ENCODE results near the gene AASDH. TPM values are rescaled to one million over a fixed set of nuclear protein-coding genes. Genes with fewer than 3 reads are reported as not detected.

Gene AASDH
- polyA plus RNA-seq, 1 of the 3 experiments (the other 2 are of a cell fraction) = 4.4 TPM

DNA sequence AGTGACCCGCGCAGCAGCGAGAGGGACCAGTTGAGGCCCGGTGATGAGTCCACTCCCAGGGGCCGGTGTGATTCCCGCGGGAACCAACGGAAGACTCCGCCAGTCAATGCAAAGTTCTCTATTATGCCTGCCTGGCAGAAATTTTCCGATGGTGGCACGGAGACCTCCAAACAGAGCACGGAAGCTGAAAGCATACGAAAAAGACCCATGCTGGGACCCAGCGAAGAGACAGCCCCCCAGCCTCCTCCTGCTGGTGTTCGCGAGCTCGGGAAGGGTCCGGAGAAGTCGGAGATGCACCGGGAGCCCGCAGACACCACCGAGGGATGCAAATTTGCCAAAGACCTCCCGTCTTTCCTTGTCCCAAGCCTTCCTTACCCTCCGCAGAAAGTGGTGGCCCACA lies 71.7 kb downstream of the AASDH start:
- DNase-seq = no peak
- POLR2A ChIA-PET = no interaction called here
- CTCF ChIA-PET = no interaction called here

DNA sequence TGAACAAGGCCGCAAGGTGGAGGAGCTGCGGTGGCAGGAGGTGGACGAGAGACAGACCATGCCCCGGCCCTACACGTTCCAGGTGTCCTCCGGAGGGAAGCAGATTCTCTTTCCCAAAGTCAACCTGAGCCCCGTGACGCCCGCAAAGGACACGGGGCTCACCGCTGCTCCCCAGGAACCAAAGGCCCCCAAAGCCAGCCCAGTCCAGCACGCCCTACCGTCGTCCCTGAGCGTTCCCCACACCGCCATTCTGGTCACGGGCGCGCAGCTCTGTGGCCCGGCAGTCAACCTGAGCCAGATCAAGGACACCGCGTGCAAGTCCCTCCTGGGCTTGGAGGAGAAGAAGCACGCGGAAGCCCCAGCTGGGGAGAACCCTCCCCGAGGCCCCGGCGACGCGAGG lies 72.2 kb downstream of the AASDH start:
- CTCF ChIA-PET = no interaction called here

More for the DNA sequence above, 71.7 kb downstream of the AASDH start:
- Histone ChIP-seq H3K9ac (no peak overlapping the region), H3K36me3 (replicated peaks in 1 of 2; ENCODE audit: control insufficient read depth in 1 of 2, insufficient read depth in 2 of 2, low read length in 1 of 2) (peaks cover 0 to 3% of the 10 kb centered on the region in 2 experiments), H3F3A (replicated peaks; ENCODE audit: insufficient read depth) (peaks cover 9% of the 10 kb centered on the region), H3K27me3 (ENCODE audit: insufficient read depth) (no peaks in the 10 kb centered on the region), H3K9me3 (no peaks in the 10 kb centered on the region), H4K20me1 (ENCODE audit: insufficient read depth) (no peaks in the 10 kb centered on the region), H3K79me2 (ENCODE audit: insufficient read depth) (no peaks in the 10 kb centered on the region), H2AFZ (ENCODE audit: low read depth) (no peak overlapping the region), H3K27ac (ENCODE audit: low read depth in 2 of 2, low read length in 1 of 2) (no peak overlapping the region), H3K4me2 (no peak overlapping the region), H3K4me3 (ENCODE audit: low read depth in 2 of 2, low read length in 1 of 2) (no peak overlapping the region), H3K4me1 (ENCODE audit: control insufficient read depth in 1 of 2, insufficient read depth in 2 of 2, low read depth in 1 of 2, low read length in 1 of 2) (peaks cover 0 to 14% of the 10 kb centered on the region in 2 experiments; a peak in 2 of 4 replicates), H3K9me2 (no peaks in the 10 kb centered on the region)
- 86% methylated on average over 19 of the region's 24 CpGs for WGBS (ENCODE audit: low lambda C conversion rate)
- TF ChIP-seq TAF1 (IDR thresholded peaks at IDR 0.05; ENCODE audit: borderline replicate concordance, low read depth, low read length) (no peak), RFX5 (IDR thresholded peaks at IDR 0.05; ENCODE audit: low read length) (no peak), RXRA (IDR thresholded peaks at IDR 0.05; ENCODE audit: borderline replicate concordance, low read depth) (no peak), NRF1 (IDR thresholded peaks at IDR 0.05; ENCODE audit: low read depth, low read length) (no peak), YY1 (IDR thresholded peaks at IDR 0.05; ENCODE audit: low read depth) (no peak), MEF2A (IDR thresholded peaks at IDR 0.05; ENCODE audit: borderline replicate concordance, low read depth) (no peak), TEAD4 (IDR thresholded peaks at IDR 0.05; ENCODE audit: borderline replicate concordance, insufficient read depth) (no peak), SIN3A (IDR thresholded peaks at IDR 0.05; ENCODE audit: borderline replicate concordance, low read depth, low read length) (no peak), GATA2 (CRISPR knock-in tag; IDR thresholded peaks at IDR 0.05) (no peak), FOXJ3 (CRISPR knock-in tag; IDR thresholded peaks at IDR 0.05) (no peak)
- TF ChIP-seq, protein P1, sequence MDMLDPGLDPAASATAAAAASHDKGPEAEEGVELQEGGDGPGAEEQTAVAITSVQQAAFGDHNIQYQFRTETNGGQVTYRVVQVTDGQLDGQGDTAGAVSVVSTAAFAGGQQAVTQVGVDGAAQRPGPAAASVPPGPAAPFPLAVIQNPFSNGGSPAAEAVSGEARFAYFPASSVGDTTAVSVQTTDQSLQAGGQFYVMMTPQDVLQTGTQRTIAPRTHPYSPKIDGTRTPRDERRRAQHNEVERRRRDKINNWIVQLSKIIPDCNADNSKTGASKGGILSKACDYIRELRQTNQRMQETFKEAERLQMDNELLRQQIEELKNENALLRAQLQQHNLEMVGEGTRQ (IDR thresholded peaks at IDR 0.05; ENCODE audit: borderline replicate concordance, low read depth, low read length) = no peak
- TF ChIP-seq, protein P2, sequence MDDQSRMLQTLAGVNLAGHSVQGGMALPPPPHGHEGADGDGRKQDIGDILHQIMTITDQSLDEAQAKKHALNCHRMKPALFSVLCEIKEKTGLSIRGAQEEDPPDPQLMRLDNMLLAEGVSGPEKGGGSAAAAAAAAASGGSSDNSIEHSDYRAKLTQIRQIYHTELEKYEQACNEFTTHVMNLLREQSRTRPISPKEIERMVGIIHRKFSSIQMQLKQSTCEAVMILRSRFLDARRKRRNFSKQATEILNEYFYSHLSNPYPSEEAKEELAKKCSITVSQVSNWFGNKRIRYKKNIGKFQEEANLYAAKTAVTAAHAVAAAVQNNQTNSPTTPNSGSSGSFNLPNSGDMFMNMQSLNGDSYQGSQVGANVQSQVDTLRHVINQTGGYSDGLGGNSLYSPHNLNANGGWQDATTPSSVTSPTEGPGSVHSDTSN (IDR thresholded peaks at IDR 0.05) = no peak

More for the DNA sequence above, 72.2 kb downstream of the AASDH start:
- Histone ChIP-seq H3K79me2 (ENCODE audit: insufficient read depth) (no peaks in the 10 kb centered on the region), H3K4me2 (no peak overlapping the region), H3K9me2 (no peaks in the 10 kb centered on the region), H3K4me1 (ENCODE audit: control insufficient read depth in 1 of 2, insufficient read depth in 2 of 2, low read depth in 1 of 2, low read length in 1 of 2) (peaks cover 0 to 19% of the 10 kb centered on the region in 2 experiments; a peak in 2 of 4 replicates), H4K20me1 (ENCODE audit: insufficient read depth) (no peaks in the 10 kb centered on the region), H3K9me3 (no peaks in the 10 kb centered on the region), H3K9ac (no peak overlapping the region), H3K4me3 (ENCODE audit: low read depth in 2 of 2, low read length in 1 of 2) (no peak overlapping the region), H2AFZ (ENCODE audit: low read depth) (no peak overlapping the region), H3K27me3 (ENCODE audit: insufficient read depth) (no peaks in the 10 kb centered on the region), H3K36me3 (replicated peaks in 1 of 2; ENCODE audit: control insufficient read depth in 1 of 2, insufficient read depth in 2 of 2, low read length in 1 of 2) (peaks cover 0 to 3% of the 10 kb centered on the region in 2 experiments), H3F3A (replicated peaks; ENCODE audit: insufficient read depth) (peaks cover 9% of the 10 kb centered on the region), H3K27ac (ENCODE audit: low read depth in 2 of 2, low read length in 1 of 2) (no peak overlapping the region)
- POLR2A ChIA-PET = no interaction called here
- WGBS (ENCODE audit: low lambda C conversion rate) = 98% methylated on average over 9 of the region's 29 CpGs
- TF ChIP-seq JUND (IDR thresholded peaks at IDR 0.05) (no peak), MXI1 (IDR thresholded peaks at IDR 0.05; ENCODE audit: low read depth, low read length) (no peak), MEF2A (IDR thresholded peaks at IDR 0.05; ENCODE audit: borderline replicate concordance, low read depth) (no peak), FOXM1 (IDR thresholded peaks at IDR 0.05; ENCODE audit: low read depth) (no peak), SMC3 (IDR thresholded peaks at IDR 0.05; ENCODE audit: low read depth, low read length) (no peak), FOXJ3 (CRISPR knock-in tag; IDR thresholded peaks at IDR 0.05) (no peak), SIN3A (IDR thresholded peaks at IDR 0.05; ENCODE audit: borderline replicate concordance, low read depth, low read length) (no peak), YY1 (IDR thresholded peaks at IDR 0.05; ENCODE audit: low read depth) (no peak)
- TF ChIP-seq, protein P3, sequence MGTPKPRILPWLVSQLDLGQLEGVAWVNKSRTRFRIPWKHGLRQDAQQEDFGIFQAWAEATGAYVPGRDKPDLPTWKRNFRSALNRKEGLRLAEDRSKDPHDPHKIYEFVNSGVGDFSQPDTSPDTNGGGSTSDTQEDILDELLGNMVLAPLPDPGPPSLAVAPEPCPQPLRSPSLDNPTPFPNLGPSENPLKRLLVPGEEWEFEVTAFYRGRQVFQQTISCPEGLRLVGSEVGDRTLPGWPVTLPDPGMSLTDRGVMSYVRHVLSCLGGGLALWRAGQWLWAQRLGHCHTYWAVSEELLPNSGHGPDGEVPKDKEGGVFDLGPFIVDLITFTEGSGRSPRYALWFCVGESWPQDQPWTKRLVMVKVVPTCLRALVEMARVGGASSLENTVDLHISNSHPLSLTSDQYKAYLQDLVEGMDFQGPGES (IDR thresholded peaks at IDR 0.05; ENCODE audit: low read depth, low read length) = no peak
- TF ChIP-seq, protein P2 (IDR thresholded peaks at IDR 0.05) = no peak
- TF ChIP-seq, protein P4, sequence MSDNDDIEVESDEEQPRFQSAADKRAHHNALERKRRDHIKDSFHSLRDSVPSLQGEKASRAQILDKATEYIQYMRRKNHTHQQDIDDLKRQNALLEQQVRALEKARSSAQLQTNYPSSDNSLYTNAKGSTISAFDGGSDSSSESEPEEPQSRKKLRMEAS (IDR thresholded peaks at IDR 0.05; ENCODE audit: low read depth) = no peak
- DNase-seq = no peak
